ENCODE results near the gene SATB2.

- TF ChIP-seq CTCF (conservative IDR thresholded peaks at IDR 0.05 in 1 of 2, IDR thresholded peaks at IDR 0.05 in 1 of 2; ENCODE audit: low read depth in 1 of 2, low read length in 2 of 2) = no peak
- TF ChIP-seq EZH2 (IDR thresholded peaks at IDR 0.05; ENCODE audit: low read length, missing control alignments) = no peak
Measured at GRCh38 chr2:199315299-199316179, 142.2 kb downstream of the SATB2 start.

Data from fibroblast of lung (primary cell).